Measurements from ENCODE around the gene SULT1C4.
"Not testable (repeated sequence)": the region's sequence is repeated elsewhere in the genome, so short reads cannot be mapped to it uniquely, and the experiment has no call there.

Gene SULT1C4

DNA sequence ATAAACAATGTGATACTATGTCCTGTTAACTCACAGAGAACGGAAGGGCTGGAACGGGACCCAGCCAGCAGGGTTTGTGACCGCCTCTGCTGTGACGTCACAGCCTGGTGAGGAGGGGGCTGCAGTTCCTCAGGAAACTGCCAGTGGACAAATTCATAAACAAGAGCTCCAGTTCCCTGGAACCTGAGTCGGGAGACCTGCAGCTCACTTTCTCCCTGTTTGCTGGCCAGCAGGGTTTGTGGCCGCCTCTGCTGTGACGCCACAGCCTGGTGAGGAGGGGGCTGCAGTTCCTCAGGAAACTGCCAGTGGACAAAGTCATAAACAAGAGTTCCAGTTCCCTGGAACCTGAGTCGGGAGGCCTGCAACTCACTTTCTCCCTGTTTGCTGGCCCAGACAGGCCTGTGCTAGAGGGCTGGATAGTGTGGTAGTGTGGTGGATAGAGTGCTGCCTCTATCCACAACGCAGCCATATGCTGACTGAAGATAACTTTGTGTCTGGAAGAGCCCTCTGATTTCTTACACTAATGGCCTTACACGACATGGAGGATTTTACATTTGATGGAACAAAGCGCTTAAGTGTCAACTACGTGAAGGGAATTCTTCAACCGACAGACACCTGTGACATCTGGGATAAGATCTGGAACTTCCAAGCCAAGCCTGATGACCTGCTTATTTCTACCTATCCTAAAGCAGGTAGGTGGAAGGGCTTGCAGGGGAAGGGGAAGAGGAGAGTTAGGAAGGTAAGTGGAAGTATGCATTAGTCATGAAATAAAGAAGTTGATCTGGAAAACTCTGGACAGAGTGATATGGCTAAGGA lies at the start of gene SULT1C4:
TSS of gene SULT1C4 (plus strand) at position 140 of the 816 bp plus-strand sequence. CDS start at position 524, 384 bp downstream.
- DNase-seq: no peak

DNA sequence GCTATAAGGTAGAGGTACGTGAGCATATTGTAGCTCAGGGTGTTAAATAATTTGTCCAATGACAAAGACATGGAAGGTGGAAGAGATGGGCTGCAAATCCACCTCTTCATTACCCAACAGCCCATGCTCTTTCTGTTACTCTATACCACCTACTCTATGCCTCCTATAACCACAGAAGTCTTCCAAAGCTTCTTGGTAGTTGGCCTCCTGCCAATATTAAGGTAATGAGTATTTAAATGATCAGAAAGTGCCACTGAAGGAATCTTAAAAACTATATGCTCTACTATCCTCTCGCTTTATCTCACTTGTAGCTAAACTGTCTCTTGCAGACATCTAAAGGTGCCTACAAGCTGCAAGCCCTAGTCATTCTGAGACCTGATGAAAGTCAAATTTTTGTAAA lies 48.0 kb upstream of the SULT1C4 start:
- no peak for DNase-seq

DNA sequence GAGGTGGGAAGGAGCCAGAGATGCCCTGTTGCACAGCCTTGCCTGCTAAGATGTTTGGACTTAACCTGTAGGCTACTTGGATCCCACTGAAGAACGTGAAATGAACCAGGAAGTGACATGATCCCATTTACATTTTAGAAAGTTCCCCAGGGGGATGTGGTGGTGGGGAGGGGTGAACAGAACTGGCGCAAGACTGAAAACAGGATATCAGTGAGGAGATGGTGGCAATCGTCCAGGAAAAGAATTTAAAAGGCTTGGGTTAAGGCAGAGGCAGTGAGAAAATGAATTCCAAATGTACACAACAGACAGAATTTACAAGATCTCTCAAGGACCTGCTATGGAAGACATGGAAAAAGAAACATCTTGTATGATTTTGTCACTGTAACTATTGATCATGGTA lies 46.8 kb upstream of the SULT1C4 start:
- DNase-seq: no peak

DNA sequence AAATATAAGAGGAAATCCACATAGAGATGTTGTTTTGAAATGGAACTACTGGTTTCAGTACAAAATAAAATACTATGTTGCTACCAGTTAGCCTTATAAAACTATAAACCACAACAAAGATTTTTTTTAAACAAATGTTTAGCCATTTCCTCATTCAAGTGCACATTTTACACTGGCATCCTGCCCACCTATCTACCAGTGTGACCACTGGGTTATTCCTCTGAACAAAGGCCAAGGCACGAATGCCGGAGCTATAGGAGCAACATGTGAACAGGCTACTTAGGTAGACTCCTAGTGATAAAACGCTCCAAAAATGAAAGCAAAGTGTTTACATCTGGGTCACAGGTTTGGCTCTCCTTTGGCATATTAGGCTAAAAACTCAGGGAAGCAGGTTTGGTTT lies 31.8 kb upstream of the SULT1C4 start:
- DNase-seq: no peak

DNA sequence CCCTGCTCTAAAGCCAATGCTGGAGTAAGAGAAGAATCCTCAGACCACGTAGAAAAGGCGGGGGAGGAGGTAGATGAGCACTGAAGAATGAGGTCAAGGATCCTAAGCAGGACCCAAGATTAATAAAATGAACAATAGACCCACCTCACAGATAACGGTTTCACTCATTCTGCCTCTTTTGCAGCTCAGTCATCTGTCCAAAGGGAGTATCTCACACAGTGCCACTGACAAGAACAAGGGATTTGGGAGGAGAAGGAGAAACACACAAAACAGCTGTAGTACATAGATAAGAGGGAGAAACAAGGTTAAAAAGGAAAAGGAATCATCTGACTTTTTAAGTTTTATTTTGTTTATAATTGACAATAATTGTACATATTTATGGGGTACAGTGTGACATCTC lies 30.9 kb upstream of the SULT1C4 start:
- DNase-seq: no peak

DNA sequence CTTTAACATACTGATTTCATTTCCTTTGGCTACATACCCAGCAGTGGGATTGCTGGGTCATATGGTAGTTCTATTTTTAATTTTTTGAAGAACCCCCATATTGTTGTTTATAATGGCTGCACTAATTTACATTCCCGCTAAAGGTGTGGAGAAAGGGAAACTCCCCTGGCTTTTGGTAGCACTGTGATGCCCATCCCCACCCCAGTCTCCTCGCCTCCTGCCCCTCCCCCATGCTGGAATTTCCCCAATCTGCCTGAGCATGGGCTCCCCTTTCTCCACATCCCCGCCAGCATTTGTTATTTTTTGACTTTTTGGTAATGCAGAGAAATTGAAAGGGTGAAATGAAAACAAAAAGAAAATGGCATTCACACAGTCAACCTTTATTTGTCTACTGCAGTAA lies 30.0 kb upstream of the SULT1C4 start:
- DNase-seq: no peak

DNA sequence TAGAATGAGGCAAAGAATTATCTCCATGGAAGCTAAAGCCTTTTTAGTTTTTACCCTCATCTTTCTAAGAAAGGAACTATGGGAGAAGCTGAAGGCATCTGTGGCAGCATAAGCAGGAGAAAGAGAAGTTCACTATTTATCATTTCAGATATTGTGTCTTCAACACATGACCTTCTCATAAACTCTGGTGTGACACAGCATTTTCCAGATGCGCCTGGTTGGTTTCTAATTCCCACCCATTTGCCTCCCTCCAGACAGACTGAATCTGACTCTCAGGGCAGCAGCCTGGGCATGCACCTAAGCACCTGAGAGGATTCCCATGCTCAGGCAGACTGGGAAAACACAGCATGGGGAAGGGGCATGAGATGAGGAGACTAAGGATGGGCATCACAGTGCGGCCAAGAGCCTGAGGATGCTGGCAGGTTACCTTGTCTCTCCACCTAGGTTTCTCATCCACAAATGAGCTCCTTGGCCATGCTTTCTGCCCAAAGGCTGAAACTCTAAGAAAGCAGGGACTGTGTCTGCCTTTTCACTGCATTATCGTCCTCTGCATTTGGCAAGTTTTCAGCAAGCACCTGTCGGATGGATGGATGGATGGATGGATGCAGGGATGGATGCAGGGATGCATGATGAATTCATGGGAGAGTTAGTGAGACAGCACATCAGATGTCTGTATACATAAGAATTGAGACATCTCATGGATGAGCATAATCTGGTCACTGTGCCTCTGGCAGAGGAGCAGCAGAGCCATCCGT lies 28.8 kb upstream of the SULT1C4 start:
- no peak for DNase-seq

DNA sequence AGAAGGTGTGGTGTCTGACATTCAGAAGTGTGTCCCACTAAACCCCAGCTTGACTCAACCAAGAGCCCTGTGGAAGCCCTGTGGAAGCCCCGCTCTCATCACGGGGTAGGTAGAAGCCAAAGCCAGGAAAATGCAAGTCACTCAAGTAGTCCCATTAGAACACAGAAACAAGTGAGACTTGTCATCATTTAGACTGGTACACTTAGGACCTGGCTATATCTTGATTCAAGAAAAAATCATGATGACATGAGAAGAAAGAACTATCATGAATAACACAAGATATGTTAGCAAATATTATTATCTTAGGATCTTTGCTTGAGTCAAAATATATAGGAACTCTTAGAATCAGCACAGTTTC lies 28.2 kb upstream of the SULT1C4 start:
- no peak for DNase-seq

DNA sequence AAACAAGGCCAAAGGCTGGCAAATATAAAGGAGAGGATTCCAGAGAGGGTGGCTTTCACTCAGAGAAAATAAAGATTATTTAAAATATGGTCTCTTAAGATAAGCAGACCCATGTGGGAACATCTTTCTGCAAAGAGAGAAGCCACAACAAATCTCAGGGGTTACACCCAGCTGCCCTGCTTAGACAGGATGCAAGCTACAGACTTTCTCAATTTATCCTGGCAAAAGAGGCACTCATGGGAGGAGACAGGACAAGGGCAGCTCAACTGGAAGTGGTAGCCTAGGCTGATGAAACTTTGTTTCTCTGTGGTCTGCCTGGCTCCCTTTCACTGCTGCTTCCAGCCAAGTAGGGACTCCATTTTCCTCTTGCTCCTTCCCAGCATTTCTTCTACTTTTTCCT lies 25.9 kb upstream of the SULT1C4 start:
- DNase-seq: no peak

DNA sequence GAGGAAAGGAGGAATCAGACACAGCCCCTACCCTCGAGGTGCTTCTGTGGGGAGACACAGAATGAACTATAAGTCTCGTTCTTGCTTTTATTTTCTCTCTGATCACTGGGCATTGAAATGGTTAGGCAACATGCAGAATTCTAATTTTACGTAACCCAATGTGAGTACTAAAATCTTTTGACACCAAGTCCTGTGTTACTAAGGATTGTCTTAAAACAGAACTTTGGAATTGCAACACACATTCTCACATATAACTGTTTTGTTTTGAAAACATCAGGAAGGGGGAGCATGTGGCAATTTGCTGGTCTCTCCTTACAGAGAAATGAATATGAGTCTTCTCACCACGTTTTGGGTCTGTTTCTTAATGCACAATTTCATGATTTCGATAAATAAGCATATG lies 23.6 kb upstream of the SULT1C4 start:
- DNase-seq: no peak

DNA sequence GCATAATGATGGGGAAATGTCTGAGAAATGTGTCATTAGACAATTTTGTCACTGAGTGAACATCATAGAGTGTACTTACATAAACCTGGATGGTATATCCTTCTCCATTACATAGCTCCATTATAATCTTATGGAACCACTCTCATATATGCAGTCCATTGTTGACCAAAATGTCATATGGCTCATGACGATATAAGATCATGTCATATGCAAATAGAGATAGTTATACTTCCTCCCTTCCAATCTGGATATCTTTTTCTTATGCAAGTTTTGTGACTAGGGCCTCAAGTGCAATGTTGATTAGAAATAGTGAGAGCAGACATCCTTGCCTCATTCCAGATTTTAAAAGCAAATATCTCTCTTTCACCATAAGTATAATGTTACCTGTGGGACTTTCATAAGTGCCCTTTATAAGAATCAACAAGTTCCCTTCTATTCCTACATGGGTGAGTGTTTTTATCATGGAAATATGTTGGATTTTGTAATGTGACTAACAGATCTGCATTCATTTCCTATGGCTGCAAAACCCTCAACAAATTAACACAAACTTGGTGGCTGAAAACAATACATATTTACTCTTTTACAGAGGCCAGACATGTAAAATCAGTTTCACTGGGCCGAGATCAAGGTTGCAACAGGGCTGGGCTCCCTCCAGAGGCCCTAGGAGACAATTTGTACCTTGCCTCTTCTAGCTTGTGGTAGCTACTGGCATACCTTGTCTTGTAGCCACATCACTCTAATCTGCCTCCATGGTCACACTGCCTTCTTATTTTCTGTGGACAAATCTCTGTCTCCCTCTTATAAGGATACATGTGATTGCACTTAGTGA lies 21.6 kb upstream of the SULT1C4 start:
- no peak for DNase-seq

DNA sequence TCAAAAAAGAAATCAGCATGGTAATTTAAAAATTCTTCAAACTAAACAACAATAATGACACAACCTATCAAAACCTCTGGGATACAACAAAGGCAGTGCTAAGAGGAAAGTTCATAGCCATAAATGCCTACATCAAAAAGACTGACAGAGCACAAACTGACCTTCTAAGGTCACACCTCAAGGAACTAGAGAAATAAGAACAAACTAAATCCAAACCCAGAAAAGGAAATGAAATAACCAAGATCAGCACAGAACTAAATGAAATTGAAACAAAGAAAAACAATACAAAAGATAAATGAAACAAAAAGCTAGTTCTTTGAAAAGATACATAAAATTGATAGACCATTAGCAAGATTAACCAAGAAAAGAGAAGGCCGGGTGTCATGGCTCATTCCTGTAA lies 18.4 kb upstream of the SULT1C4 start:
- DNase-seq: not testable (repeated sequence)

DNA sequence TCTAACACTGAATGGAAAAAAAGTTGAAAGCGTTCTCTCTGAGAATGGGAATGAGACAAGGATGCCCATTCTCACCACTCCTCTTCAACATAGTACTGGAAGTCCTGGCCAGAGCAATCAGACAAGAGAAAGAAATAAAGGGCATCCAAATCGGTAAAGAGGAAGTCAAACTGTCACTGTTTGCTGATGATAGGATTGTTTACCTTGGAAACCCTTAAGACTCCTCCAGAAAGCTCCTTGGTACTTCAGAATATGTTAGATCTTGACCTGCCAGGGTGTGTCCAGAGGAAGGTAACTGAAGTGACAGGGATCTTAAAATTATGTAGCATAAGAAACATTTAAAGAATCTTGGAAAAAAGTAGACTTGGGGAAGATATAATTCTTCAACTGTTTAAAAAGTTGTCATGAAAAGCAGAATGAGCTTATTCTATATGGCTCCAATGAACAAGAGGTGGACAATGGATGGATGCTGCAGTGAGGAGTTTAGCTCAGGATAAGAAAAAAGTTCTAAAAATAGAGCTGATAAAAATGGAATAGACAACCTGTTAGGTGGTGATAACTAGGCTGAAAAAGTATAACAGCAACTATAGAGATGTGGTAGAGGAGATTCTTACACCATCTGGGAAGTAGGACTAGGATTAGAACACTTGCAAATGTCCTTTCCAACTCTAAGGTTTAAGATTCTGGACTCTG lies 16.8 kb upstream of the SULT1C4 start:
- no peak for DNase-seq

DNA sequence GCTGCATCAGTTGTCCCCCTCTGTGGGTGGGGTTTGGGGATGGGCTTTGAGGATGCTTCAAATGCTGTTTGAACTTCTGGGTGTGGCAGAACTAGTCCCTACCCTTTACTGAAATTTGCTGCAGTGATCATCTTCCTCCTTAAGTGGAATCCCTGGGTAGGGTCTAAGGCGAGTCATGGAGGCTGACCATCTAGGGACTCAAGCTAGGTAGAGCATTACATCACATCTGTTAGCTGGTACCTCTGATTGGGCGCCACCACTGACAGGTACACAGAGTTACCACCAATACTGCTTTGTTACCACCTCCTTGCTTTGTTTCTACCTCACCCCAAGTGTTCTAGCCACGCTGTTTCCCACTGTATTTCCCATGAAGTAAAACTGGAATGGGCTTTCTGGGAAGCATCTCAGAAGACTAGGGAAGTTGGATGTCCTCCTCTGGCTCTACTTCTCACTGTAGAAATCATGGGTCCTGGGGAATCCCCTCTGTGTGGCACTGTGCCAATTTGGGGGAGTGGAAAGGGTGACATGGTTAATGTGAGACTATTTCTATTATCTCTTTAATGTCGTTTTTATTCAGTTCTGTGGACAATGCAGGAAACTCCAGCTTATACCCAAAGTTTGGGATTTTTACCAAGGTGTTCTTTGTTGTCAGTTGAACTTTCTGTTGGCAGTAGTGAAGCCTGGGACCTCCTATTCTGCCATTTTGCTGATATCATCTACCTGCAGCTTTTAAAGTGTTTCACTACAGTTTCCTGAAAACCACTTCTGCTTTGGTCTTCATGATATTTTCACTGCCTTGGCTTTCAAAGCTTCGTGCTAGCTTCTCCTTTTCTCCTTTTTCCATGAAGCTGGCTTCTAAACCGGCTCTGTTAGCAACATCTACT lies 14.5 kb upstream of the SULT1C4 start:
- DNase-seq: peak; percentile 17

DNA sequence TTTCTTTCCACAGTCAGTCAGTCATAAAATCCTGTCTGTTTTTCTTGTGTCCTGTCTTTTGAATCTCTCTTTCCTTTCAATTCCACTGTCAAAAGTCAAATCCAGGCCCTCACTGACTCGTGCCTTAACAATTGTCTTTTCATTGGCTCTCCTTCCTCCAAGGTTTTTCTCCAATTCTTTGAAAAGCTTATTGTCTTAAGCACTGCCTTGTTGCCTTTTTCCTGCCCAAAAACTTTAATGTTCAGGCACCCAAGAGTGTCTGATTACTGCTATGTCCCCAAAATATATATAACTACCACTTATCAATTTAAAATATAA lies 13.9 kb upstream of the SULT1C4 start:
- DNase-seq: no peak

DNA sequence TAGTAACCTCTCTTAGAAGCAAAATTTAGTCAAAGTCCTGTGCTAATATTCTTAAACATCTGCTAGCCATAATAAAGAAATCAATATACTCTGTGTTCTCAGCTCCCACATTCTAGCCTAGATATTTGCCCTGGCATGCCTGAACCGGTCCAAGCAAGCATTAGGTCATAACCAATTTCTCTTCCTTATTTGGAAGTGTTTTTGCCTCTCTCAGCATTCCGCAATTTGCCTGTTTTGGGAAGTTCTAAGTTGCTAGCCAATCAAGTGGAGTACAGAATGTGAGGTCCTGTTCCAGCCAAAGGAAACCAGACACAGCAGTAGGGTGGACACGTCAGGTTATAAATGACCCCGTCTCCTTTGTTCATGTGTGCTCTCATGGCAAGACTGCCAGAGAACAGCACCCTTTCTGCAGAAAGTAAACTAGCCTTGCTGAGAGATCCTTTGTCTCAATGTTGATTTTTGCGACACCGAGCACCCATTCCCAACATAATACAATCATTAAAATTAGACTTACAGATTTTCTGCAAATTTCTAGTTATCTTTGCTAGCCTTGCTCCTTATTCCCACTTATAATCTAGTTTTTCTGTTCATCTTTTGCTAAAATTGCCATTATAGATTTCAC lies 13.0 kb upstream of the SULT1C4 start:
- no peak for DNase-seq

DNA sequence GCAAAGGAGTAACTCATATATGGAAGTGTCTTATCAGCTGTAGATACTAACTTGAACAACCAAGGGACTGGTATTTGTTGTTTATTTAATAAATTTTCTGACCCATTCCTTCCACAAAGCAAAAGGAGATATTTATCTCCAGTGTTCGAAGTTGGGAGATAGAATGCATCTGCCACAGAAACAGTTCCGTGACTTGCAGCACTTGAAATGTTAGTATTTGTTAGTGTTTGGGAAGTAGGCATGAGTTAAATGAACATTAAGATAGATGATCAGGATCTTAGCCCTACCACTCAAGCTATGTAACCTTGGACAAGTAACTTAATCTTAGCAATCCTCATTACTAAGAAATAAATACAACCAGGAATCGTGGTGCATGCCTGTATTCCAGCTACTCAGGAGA lies 12.1 kb upstream of the SULT1C4 start:
- DNase-seq: no peak

DNA sequence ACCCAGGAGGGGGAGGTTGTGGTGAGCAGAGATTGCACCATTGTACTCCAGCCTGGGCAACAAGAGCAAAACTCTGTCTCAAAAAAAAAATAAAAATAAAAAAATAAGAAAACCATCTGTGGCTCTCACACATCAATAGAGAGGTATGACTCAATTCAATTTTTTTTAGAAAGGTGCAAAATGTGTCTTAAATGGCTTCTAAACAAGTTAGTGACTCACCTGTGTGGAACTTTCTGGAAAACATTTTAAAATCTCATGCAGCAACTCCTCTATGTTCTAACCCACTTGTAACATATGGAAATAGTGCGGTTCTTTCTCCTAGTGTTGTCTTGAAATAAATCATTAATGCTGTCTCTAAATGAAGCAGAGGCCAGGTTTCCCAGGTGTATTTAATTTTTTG lies 10.7 kb upstream of the SULT1C4 start:
- no peak for DNase-seq

DNA sequence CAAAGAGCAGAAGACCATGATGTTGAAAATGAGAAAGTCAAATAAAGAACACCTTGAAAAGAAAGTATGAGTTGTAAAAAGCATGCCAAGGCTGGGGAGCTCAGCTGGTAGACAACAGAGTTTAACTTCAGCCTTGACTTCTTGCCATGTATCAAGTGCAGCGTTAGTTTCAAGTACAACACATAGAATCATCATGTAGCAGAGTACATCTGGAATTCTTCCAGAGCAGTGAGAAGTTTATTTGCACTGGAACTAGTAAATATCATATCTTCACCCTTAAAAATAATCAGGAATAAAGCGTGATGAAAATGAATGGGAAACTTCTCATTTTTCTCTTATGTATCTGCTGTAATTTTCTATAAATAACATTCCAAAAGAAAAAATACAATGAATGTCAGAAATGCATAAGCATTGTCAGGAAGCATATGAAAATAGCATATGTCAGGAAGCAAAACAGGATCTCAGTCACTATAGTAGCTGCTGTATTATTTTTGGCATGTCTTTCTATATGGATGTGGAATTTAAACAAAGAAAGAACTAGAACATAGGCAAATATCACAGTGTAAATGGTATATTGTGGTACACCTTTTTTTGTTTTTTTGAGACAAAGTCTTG lies 10.1 kb upstream of the SULT1C4 start:
- no peak for DNase-seq

DNA sequence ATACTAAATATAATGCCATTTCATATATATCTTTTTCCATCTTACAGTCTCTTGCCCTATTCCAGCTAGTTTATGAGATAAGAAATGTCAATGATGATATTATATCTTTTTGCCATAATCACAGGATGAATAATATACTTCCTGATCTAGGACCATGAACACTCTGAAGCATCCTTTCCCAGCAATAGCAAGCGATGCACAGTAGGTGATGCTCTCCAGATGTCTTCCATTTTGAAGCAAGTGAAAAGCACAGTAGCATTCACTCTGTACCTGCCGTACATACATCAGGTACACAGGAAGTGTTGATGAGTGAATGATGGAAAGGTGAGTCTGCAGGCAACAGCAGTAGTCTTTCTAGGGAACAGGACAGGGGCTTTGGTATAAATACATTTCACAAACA lies 8.6 kb upstream of the SULT1C4 start:
- no peak for DNase-seq

DNA sequence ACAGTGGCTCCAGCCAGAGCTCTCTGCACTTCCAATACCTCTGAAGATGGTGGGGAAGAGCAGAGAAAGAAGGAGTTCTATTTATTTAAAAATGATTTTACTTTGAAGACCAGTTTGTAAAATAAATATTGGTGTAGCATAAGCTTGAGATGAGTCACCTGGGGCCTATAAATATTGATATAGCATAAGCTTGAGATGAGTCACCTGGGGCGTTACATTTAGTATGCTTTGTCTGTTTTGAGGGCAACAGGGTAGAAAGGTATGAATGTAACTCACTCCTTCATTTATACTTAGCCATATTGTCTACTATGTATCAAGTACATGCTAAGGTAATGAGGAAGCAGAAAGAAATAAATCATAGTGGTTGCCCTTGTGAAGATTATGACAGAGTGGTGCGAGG lies 7.7 kb upstream of the SULT1C4 start:
- no peak for DNase-seq

Data from stimulated activated CD4-positive, alpha-beta T cell treated with anti-CD3 and anti-CD28 coated beads, Interleukin-4, amount 100 ng/mL, for 1 hour (primary cell).